K562 (cell line): ENCODE results near the gene KLHL33. TPM values are rescaled to one million over a fixed set of nuclear protein-coding genes. Genes with fewer than 3 reads are reported as not detected.

Source experiments
- ERF ChIP-seq: fragments of 450-650 bp; formaldehyde crosslinking; IDR thresholded peaks from 2 replicates; pipeline ENCODE4 v1.4.0; 2020; ENCODE audit warnings: mild to moderate bottlenecking, mixed read lengths
- HDAC8 ChIP-seq: fragments of 450-650 bp; IDR thresholded peaks from 2 replicates; pipeline ENCODE4 v1.6.1; 2016; ENCODE audit warnings: mild to moderate bottlenecking, missing genetic modification characterization, moderate library complexity, missing compliant biosample characterization
- MCM2 ChIP-seq: fragments of 450-650 bp; IDR thresholded peaks from 2 replicates; pipeline ENCODE4 v1.6.1; 2017; ENCODE audit warnings: low read depth, mild to moderate bottlenecking
- MCM3 ChIP-seq: fragments of 450-650 bp; IDR thresholded peaks from 2 replicates; pipeline ENCODE4 v1.6.1; 2016
- NCOA6 ChIP-seq: fragments of 450-650 bp; IDR thresholded peaks from 2 replicates; pipeline ENCODE4 v1.6.1; 2017; ENCODE audit warnings: mild to moderate bottlenecking
- PCBP2 ChIP-seq: fragments of 200-400 bp; formaldehyde crosslinking; IDR thresholded peaks from 2 replicates; pipeline ENCODE4 v1.6.1; 2018; ENCODE audit warnings: low read length, low read depth, mild to moderate bottlenecking, moderate library complexity; ENCODE audit not compliant: poor library complexity, severe bottlenecking
- SLC30A9 ChIP-seq: fragments of 250-450 bp; sonication (Bioruptor Pico); IDR thresholded peaks from 2 replicates; pipeline ENCODE4 v1.8.0; 2022; ENCODE audit warnings: mild to moderate bottlenecking, moderate library complexity
- TSC22D4 ChIP-seq: fragments of 450-650 bp; IDR thresholded peaks from 2 replicates; pipeline ENCODE4 v1.6.1; 2016; ENCODE audit warnings: missing genetic modification characterization, missing biosample characterization, control low read depth
- ZFPM2 ChIP-seq: fragments of 250-450 bp; sonication (Bioruptor Pico); IDR thresholded peaks from 2 replicates; pipeline ENCODE4 v1.5.1; 2022; ENCODE audit warnings: mild to moderate bottlenecking
- ZNF224 ChIP-seq: sonication (generic); formaldehyde crosslinking; IDR thresholded peaks from 2 replicates; pipeline ENCODE4 v1.8.0; 2022; ENCODE audit warnings: mild to moderate bottlenecking, missing genetic modification reagents
- polyA plus RNA-seq, 8 experiments: library from polyadenylated mRNA; depleted of rRNA in 4 of 8; stranded (reverse) in 5 of 8; unstranded in 3 of 8; fragments of >200 nt; fragmentation: Nextera tagmentation in 2 of 8; fragmentation: Illumina TruSeq in 1 of 8; extraction: Ambion mirVana in 2 of 8; extraction: Trizol in 1 of 8; gene quantifications; 2 replicates each; pipeline versions ENCODE4 v1.2.1 to v1.2.3, GENCODE V29; 2011 to 2014; ENCODE audit warnings: inconsistent platforms in 1 of 8, missing spikeins in 1 of 8
- total RNA-seq, 7 experiments: library from RNA; depleted of rRNA in 6 of 7; stranded (reverse); fragments of >200 nt in 6 of 7; fragmentation: Illumina TruSeq in 2 of 7; extraction: Trizol in 2 of 7; gene quantifications; 2 replicates each; pipeline versions ENCODE4 v1.2.1 to v1.2.3, GENCODE V29; 2011 to 2021; ENCODE audit warnings: low replicate concordance in 1 of 7
- TF ChIP-seq, protein P1 (sequence below), 2 experiments: fragments of 450-650 bp; IDR thresholded peaks; 2 replicates each; pipeline ENCODE4 v1.6.1; 2018; ENCODE audit warnings: mild to moderate bottlenecking in 2 of 2, low read depth in 1 of 2; ENCODE audit not compliant: partially characterized antibody in 2 of 2
- TF ChIP-seq, protein P2 (sequence below): sonication (generic); formaldehyde crosslinking; IDR thresholded peaks from 2 replicates; pipeline ENCODE4 v1.8.0; 2023; ENCODE audit warnings: mild to moderate bottlenecking, missing genetic modification reagents
- TF ChIP-seq, protein P3 (sequence below): sonication (generic); formaldehyde crosslinking; IDR thresholded peaks from 2 replicates; pipeline ENCODE4 v1.8.1; 2023; ENCODE audit warnings: mild to moderate bottlenecking, missing genetic modification reagents
- TF ChIP-seq, protein P4 (sequence below): IDR thresholded peaks from 2 replicates; pipeline ENCODE4 v1.6.1; 2011; ENCODE audit not compliant: insufficient read length; ENCODE audit errors: extremely low read depth
- TF ChIP-seq, protein P5 (sequence below): fragments of 450-650 bp; IDR thresholded peaks from 2 replicates; pipeline ENCODE4 v1.6.1; 2016; ENCODE audit warnings: antibody characterized with exemption

The KLHL33 gene
- total and polyA plus RNA-seq, 9 of the 15 experiments (the other 6 are each of a cell fraction or from before 2014, with no cell fraction given): 0.04 to 0.27 (median 0.13) TPM; not detected in 6

DNA sequence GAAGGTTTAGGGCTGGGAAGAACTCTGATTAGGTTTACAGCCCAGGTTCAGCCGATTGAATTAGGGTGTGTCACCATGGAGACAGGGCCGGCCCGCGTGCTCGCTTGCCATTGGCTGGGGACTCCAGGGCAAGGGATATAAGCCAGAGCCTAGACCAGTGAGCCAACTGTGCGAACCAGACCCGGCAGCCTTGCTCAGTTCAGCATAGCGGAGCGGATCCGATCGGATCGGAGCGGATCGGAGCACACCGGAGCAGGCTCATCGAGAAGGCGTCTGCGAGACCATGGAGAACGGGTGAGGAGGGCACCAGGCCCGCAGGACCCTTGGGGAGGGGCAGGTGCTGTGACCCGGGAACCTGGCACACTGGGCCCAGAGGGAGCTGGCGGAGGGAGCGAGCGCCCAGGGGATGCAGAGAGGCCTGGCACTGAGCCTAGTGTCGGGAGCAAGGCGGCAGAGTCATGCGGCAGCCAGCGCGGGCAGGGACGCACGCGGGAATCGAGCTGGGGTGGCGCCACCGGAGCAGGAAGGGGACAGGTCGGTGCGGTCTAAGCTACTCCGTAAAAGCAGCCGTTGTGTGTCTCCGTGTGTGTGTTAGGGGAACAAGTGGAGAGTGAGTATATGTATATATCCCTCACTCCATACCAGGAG, 33.4 kb upstream of the KLHL33 start, which contains the start of gene PNP (continued):
- TF ChIP-seq, protein P1, sequence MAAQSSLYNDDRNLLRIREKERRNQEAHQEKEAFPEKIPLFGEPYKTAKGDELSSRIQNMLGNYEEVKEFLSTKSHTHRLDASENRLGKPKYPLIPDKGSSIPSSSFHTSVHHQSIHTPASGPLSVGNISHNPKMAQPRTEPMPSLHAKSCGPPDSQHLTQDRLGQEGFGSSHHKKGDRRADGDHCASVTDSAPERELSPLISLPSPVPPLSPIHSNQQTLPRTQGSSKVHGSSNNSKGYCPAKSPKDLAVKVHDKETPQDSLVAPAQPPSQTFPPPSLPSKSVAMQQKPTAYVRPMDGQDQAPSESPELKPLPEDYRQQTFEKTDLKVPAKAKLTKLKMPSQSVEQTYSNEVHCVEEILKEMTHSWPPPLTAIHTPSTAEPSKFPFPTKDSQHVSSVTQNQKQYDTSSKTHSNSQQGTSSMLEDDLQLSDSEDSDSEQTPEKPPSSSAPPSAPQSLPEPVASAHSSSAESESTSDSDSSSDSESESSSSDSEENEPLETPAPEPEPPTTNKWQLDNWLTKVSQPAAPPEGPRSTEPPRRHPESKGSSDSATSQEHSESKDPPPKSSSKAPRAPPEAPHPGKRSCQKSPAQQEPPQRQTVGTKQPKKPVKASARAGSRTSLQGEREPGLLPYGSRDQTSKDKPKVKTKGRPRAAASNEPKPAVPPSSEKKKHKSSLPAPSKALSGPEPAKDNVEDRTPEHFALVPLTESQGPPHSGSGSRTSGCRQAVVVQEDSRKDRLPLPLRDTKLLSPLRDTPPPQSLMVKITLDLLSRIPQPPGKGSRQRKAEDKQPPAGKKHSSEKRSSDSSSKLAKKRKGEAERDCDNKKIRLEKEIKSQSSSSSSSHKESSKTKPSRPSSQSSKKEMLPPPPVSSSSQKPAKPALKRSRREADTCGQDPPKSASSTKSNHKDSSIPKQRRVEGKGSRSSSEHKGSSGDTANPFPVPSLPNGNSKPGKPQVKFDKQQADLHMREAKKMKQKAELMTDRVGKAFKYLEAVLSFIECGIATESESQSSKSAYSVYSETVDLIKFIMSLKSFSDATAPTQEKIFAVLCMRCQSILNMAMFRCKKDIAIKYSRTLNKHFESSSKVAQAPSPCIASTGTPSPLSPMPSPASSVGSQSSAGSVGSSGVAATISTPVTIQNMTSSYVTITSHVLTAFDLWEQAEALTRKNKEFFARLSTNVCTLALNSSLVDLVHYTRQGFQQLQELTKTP (IDR thresholded peaks at IDR 0.05; ENCODE audit: low read depth in 1 of 2, partially characterized antibody in 2 of 2): no peak
- TF ChIP-seq ZNF224: no peak
- TF ChIP-seq MCM3: no peak
- TF ChIP-seq HDAC8 (tag): no peak
- TF ChIP-seq TSC22D4 (tag): no peak
- TF ChIP-seq ZFPM2 (CRISPR knock-in tag): no peak
- no peak for TF ChIP-seq SLC30A9 (CRISPR knock-in tag)
- TF ChIP-seq, protein P2, sequence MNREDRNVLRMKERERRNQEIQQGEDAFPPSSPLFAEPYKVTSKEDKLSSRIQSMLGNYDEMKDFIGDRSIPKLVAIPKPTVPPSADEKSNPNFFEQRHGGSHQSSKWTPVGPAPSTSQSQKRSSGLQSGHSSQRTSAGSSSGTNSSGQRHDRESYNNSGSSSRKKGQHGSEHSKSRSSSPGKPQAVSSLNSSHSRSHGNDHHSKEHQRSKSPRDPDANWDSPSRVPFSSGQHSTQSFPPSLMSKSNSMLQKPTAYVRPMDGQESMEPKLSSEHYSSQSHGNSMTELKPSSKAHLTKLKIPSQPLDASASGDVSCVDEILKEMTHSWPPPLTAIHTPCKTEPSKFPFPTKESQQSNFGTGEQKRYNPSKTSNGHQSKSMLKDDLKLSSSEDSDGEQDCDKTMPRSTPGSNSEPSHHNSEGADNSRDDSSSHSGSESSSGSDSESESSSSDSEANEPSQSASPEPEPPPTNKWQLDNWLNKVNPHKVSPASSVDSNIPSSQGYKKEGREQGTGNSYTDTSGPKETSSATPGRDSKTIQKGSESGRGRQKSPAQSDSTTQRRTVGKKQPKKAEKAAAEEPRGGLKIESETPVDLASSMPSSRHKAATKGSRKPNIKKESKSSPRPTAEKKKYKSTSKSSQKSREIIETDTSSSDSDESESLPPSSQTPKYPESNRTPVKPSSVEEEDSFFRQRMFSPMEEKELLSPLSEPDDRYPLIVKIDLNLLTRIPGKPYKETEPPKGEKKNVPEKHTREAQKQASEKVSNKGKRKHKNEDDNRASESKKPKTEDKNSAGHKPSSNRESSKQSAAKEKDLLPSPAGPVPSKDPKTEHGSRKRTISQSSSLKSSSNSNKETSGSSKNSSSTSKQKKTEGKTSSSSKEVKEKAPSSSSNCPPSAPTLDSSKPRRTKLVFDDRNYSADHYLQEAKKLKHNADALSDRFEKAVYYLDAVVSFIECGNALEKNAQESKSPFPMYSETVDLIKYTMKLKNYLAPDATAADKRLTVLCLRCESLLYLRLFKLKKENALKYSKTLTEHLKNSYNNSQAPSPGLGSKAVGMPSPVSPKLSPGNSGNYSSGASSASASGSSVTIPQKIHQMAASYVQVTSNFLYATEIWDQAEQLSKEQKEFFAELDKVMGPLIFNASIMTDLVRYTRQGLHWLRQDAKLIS: peak; percentile 95
- TF ChIP-seq PCBP2: no peak
- TF ChIP-seq ERF (CRISPR knock-in tag): no peak
- TF ChIP-seq, protein P3, sequence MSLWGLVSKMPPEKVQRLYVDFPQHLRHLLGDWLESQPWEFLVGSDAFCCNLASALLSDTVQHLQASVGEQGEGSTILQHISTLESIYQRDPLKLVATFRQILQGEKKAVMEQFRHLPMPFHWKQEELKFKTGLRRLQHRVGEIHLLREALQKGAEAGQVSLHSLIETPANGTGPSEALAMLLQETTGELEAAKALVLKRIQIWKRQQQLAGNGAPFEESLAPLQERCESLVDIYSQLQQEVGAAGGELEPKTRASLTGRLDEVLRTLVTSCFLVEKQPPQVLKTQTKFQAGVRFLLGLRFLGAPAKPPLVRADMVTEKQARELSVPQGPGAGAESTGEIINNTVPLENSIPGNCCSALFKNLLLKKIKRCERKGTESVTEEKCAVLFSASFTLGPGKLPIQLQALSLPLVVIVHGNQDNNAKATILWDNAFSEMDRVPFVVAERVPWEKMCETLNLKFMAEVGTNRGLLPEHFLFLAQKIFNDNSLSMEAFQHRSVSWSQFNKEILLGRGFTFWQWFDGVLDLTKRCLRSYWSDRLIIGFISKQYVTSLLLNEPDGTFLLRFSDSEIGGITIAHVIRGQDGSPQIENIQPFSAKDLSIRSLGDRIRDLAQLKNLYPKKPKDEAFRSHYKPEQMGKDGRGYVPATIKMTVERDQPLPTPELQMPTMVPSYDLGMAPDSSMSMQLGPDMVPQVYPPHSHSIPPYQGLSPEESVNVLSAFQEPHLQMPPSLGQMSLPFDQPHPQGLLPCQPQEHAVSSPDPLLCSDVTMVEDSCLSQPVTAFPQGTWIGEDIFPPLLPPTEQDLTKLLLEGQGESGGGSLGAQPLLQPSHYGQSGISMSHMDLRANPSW: 0 out of 2 replicates have a peak, but pooled peaks have one; percentile 58
- no peak for TF ChIP-seq NCOA6
- TF ChIP-seq, protein P4, sequence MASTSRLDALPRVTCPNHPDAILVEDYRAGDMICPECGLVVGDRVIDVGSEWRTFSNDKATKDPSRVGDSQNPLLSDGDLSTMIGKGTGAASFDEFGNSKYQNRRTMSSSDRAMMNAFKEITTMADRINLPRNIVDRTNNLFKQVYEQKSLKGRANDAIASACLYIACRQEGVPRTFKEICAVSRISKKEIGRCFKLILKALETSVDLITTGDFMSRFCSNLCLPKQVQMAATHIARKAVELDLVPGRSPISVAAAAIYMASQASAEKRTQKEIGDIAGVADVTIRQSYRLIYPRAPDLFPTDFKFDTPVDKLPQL: peak; percentile 88
- TF ChIP-seq MCM2: no peak
- TF ChIP-seq, protein P5, sequence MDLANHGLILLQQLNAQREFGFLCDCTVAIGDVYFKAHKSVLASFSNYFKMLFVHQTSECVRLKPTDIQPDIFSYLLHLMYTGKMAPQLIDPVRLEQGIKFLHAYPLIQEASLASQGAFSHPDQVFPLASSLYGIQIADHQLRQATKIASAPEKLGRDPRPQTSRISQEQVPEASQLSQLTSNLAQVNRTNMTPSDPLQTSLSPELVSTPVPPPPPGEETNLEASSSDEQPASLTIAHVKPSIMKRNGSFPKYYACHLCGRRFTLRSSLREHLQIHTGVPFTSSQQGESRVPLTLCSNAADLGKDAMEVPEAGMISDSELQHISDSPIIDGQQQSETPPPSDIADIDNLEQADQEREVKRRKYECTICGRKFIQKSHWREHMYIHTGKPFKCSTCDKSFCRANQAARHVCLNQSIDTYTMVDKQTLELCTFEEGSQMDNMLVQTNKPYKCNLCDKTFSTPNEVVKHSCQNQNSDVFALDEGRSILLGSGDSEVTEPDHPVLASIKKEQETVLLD: no peak
